OCI-LY7 (cell line): ENCODE data around the gene BDH1. TPM values are rescaled to one million over a fixed set of nuclear protein-coding genes. Genes with fewer than 3 reads are reported as not detected.

Experiments used
- BruUV-seq: library from RNA; stranded (reverse); fragments of 400-500 nt; replicated peaks from 2 replicates; lab custom pipeline; 2021; lab: Mats Ljungman, UMichigan
- CTCF ChIA-PET: fragments of 300-600 bp; sonication (Branson Sonifier 250); formaldehyde crosslinking; loops from one replicate; lab custom pipeline; 2022; ENCODE audit warnings: antibody characterized with exemption; ENCODE audit not compliant: unreplicated experiment; lab: Charles Lee
- POLR2A ChIA-PET: fragments of 300-600 bp; sonication (Branson Sonifier 250); formaldehyde crosslinking; loops from one replicate; lab custom pipeline; 2022; ENCODE audit warnings: antibody characterized with exemption; lab: Charles Lee
- DNase-seq: peaks from one replicate; pipeline ENCODE4 v3.0.0-alpha.2; 2015; ENCODE audit warnings: low spot score
- H2AFZ ChIP-seq: fragments of 200-600 bp; sonication (generic), shearing (Covaris generic); 2 replicates; pipeline ENCODE4 v1.6.1; 2014; ENCODE audit warnings: mild to moderate bottlenecking, antibody characterized with exemption, low read length, moderate library complexity
- H3K27ac ChIP-seq: fragments of 200-600 bp; sonication (generic); 2 replicates; pipeline ENCODE4 v1.5.1; 2014; ENCODE audit warnings: mixed run types, low read depth, mild to moderate bottlenecking, moderate library complexity, low read length, inconsistent platforms; ENCODE audit not compliant: poor library complexity, severe bottlenecking
- H3K36me3 ChIP-seq: fragments of 200-600 bp; sonication (generic); 2 replicates; pipeline ENCODE4 v1.6.1; 2014; ENCODE audit warnings: mild to moderate bottlenecking, antibody characterized with exemption, low read length, moderate library complexity, mixed read lengths; ENCODE audit not compliant: insufficient read depth
- H3K4me1 ChIP-seq: fragments of 200-600 bp; sonication (generic); 2 replicates; pipeline ENCODE4 v1.5.1; 2014; ENCODE audit warnings: mild to moderate bottlenecking, low read length; ENCODE audit not compliant: insufficient read depth, poor library complexity, severe bottlenecking
- H3K4me2 ChIP-seq: fragments of 200-600 bp; sonication (generic); 2 replicates; pipeline ENCODE4 v1.6.1; 2014; ENCODE audit warnings: mild to moderate bottlenecking, low read length
- H3K4me3 ChIP-seq: fragments of 200-600 bp; sonication (generic); 2 replicates; pipeline ENCODE4 v1.5.1; 2014; ENCODE audit warnings: mild to moderate bottlenecking, low read depth, low read length; ENCODE audit not compliant: poor library complexity, severe bottlenecking
- H3K79me2 ChIP-seq: fragments of 200-600 bp; sonication (generic); 2 replicates; pipeline ENCODE4 v1.6.1; 2016; ENCODE audit warnings: low read depth, mild to moderate bottlenecking, low read length, moderate library complexity, mixed read lengths; ENCODE audit not compliant: insufficient read depth
- H3K9me2 ChIP-seq: fragments of 200-600 bp; sonication (generic); 2 replicates; pipeline ENCODE4 v1.6.1; 2016; ENCODE audit warnings: mild to moderate bottlenecking, low read length, mixed read lengths; ENCODE audit not compliant: insufficient read depth
- H3K9me3 ChIP-seq: fragments of 200-600 bp; sonication (generic); 2 replicates; pipeline ENCODE4 v1.6.1; 2014; ENCODE audit warnings: mild to moderate bottlenecking, mixed run types, low read length, mixed read lengths
- H4K20me1 ChIP-seq: fragments of 200-600 bp; sonication (generic); 2 replicates; pipeline ENCODE4 v1.6.1; 2014; ENCODE audit warnings: mild to moderate bottlenecking, antibody characterized with exemption, low read length, moderate library complexity, mixed read lengths; ENCODE audit not compliant: insufficient read depth
- CTCF ChIP-seq: fragments of 200-600 bp; sonication (generic); conservative IDR thresholded peaks from 2 replicates; pipeline ENCODE4 v1.5.1; 2014; ENCODE audit warnings: mild to moderate bottlenecking, antibody characterized with exemption, low read length, moderate library complexity, mixed read lengths
- EZH2phosphoT487 ChIP-seq: fragments of 200-600 bp; sonication (generic); IDR thresholded peaks from 2 replicates; pipeline ENCODE4 v1.6.1; 2018; ENCODE audit warnings: low read depth, borderline replicate concordance, mild to moderate bottlenecking, mixed run types, antibody characterized with exemption, low read length, moderate library complexity, mixed read lengths
- intact Hi-C: fragments of 100-400 bp; cut with micrococcal nuclease; formaldehyde crosslinking; loops from one replicate; pipeline ENCODE4 v1.10.0; 2022; ENCODE audit not compliant: unreplicated experiment
- total RNA-seq, 2 experiments: library from RNA; depleted of rRNA in 1 of 2; stranded (reverse); fragments of >200 nt in 1 of 2; shearing (Covaris generic) in 1 of 2; gene quantifications; 2 replicates each; pipeline ENCODE4 v1.2.3, GENCODE V29; 2014 to 2022

The BDH1 gene
- total RNA-seq, 2 experiments from 2014 or later, result 14.1 to 14.5 TPM

DNA sequence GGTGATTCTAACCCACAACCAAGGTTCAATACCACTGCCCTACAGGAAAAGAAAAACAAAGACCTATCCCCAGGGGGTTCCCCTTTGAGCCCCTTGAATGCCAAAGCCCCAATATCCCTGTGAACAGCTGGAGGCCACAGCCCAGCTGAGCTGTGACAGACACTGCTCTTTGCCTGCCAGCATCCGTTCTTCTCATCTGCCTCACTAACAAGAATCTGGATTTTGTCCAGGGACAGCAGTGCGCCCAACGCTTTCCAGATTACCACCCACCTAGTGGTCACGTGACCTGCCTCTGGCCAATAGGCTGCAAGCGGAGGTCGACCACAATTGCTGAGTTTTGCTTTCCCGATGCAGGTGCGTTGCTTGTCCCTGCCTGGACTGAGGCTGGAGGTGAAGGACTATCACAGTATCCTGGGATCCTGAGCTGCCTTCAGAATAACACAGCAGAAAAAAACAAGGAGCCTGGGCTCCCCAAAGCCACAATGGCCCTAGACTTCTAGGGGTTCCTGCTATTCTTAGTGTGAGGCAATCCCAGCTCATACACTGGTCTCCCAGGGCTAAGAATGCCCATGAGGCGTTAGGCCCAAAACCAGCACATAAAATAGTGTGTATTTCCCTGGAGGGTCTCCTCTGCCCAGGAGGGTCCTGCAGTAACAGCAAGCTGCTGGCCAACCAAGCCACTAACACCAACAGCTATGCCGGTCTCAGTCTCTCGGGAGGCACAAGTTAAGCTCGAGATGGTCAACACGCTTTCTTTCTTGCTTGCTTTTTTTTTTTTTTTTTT, 13.8 kb downstream of the BDH1 start:
- Histone ChIP-seq H3K4me2 (no peak overlapping the region), H3K4me3 (no peak overlapping the region), H3K27ac (no peak overlapping the region), H4K20me1 (no peaks in the 10 kb centered on the region), H3K79me2 (no peaks in the 10 kb centered on the region), H3K36me3 (no peaks in the 10 kb centered on the region; the same call in 1 of the 2 replicates), H3K4me1 (no peaks in the 10 kb centered on the region), H3K9me2 (no peaks in the 10 kb centered on the region), H3K9me3 (no peaks in the 10 kb centered on the region), H2AFZ (no peak overlapping the region)
- TF ChIP-seq EZH2phosphoT487 (no peak), CTCF (no peak)
- ChIA-PET CTCF (no interaction called here), POLR2A (no interaction called here)
- DNase-seq, result no peak
- intact Hi-C loops, result no loop called here
- no TSS peak for BruUV-seq

DNA sequence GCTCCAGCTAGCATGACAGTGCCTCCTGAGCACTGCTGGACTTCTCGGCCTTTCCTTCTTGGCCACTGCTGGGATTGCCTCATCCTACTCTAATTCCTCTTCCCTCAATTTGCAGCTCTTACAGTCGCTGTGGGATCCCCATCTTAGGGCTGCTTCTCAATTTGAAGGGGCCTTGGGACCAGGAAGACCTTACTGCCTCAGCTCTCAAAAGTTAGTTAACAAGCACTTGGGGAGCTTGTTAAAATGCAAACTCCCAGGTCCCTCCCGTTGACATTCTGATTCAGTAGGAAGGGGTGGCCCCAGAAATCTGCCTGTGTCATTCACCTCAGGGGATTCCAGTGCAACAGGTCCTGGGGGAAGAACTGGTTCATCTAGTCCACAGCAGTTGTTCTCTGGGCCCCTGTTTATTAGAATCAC, 14.8 kb downstream of the BDH1 start:
- no peak for DNase-seq
- Histone ChIP-seq H3K27ac (no peak overlapping the region), H3K9me3 (no peaks in the 10 kb centered on the region), H3K79me2 (no peaks in the 10 kb centered on the region), H2AFZ (no peak overlapping the region), H3K9me2 (no peaks in the 10 kb centered on the region), H3K4me2 (no peak overlapping the region), H3K36me3 (no peaks in the 10 kb centered on the region; the same call in 1 of the 2 replicates), H3K4me3 (no peak overlapping the region), H3K4me1 (no peaks in the 10 kb centered on the region), H4K20me1 (no peaks in the 10 kb centered on the region)
- CTCF ChIA-PET, result no interaction called here
- TF ChIP-seq EZH2phosphoT487 (no peak), CTCF (no peak)
- intact Hi-C loops, result no loop called here
- POLR2A ChIA-PET, result interaction anchor here (0.6 to 0.9 kb wide), 2 partner anchors 13 to 22 kb away, joined by 3 to 6 read pairs; no protein-coding TSS in a partner anchor
- no TSS peak for BruUV-seq

DNA sequence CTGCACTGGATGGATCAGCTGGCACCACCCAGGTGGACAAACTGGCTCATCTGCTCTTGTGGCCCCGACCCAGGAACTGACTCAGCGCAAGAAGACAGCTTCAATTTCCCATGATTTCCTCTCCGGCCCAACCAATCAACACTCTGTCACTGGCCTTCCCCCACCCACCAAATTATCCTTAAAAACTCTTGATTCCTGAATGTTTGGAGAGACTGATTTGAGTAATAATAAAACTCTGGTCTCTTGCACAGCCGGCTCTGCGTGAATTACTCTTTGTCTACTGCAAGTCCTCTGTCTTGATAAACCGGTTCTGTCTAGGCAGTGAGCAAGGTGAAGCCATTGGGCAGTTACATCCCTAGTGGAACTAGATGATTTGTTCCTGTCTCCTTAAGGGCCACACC, 16.1 kb downstream of the BDH1 start:
- Histone ChIP-seq H3K4me2 (no peak overlapping the region), H2AFZ (no peak overlapping the region), H4K20me1 (no peaks in the 10 kb centered on the region), H3K9me2 (no peaks in the 10 kb centered on the region), H3K27ac (no peak overlapping the region), H3K36me3 (no peaks in the 10 kb centered on the region; the same call in 1 of the 2 replicates), H3K4me3 (no peak overlapping the region), H3K79me2 (no peaks in the 10 kb centered on the region), H3K9me3 (no peaks in the 10 kb centered on the region), H3K4me1 (no peaks in the 10 kb centered on the region)
- no peak for TF ChIP-seq CTCF
- no peak for TF ChIP-seq EZH2phosphoT487
- no TSS peak for BruUV-seq
- ChIA-PET CTCF (no interaction called here), POLR2A (no interaction called here)
- DNase-seq, result no peak
- intact Hi-C loops, result no loop called here
